HG02759 (cell line): ENCODE measurements around the gene ODAPH.
"Not testable (repeated sequence)": the region's sequence is repeated elsewhere in the genome, so short reads cannot be mapped to it uniquely, and the experiment has no call there.

Experiments used
- ATAC-seq: cut with Tn5 transposase; IDR thresholded peaks from one replicate; pipeline ENCODE4 v1.9.1; 2021; ENCODE audit warnings: mild to moderate bottlenecking, moderate library complexity; ENCODE audit not compliant: unreplicated experiment

Gene ODAPH, protein sequence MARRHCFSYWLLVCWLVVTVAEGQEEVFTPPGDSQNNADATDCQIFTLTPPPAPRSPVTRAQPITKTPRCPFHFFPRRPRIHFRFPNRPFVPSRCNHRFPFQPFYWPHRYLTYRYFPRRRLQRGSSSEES

DNA sequence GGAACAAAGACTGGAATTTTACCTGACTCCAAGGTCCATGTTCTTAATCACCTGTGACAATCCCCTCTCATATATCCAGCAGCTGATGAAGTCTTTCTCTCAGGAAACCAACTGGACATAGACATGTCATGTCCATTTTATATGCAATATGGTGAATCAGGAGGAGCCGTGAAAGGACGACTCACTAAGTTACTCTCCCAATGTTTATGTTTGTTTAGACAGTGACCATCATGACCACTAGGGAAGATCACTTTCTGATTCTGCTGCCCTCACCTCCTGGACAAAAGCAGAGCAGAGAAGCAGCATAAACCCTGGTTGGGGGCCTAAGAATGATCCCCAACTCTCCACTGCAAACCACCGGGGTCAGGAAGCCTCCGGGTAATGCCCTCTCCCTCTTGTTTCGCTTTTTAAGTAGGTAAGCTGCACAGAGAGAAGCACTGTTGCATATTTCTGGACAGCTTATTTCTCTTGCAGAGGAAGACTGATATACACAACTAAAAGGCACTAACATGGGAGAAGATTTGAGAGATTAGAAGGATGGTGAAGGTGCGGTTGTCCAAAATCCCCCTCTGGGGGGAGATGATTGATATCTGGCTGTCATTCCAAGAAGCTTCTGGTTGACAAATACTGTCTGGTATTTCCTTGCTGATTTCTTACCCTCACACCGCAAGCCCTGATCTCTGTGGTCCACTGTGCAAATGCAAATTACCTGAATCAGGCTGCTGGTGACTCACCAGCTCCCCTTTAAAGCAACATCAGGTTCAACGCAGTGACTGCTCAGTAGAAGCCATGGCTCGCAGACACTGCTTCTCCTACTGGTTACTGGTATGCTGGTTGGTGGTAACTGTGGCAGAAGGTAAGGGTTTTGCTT is at the start of gene ODAPH:
Gene ODAPH, plus strand, starts transcription at position 773 of the 871 bp plus-strand sequence. Its CDS starts 17 bp downstream, at position 790.
- peak; percentile 94 for ATAC-seq

DNA sequence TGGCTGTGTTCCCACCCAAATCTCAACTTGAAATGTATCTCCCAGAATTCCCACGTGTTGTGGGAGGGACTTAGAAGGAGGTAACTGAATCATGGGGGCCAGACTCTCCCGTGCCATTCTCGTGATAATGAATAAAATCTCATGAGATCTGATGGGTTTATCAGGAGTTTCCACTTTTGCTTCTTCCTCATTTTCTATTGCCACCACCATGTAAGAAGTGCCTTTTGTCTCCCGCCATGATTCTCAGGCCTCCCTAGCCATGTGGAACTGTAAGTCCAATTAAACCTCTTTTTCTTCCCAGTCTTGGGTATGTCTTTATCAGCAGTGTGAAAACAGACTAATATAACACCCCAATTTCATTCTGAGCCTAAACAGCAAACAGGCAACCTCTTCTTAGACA is 46.3 kb upstream of the ODAPH start:
- not testable (repeated sequence) for ATAC-seq

DNA sequence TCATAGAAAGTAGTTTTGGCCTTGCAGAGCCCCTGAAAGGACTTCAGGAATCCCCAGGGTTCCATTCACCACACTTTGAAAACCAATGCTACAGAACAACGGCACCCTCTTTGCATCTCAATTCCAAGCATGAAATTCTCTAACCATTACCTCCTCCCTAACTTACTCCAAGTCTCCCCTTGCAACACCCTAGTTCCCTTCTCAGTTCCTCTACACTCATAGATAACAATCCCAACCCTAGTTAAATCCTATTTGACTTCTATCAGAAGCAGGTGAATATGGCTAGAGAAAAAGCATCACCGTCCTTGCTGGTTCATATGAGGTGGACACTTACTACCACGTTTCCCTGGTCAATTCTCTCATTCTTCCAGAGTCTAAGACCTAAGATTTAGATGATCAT is 44.0 kb upstream of the ODAPH start:
- ATAC-seq: no peak

DNA sequence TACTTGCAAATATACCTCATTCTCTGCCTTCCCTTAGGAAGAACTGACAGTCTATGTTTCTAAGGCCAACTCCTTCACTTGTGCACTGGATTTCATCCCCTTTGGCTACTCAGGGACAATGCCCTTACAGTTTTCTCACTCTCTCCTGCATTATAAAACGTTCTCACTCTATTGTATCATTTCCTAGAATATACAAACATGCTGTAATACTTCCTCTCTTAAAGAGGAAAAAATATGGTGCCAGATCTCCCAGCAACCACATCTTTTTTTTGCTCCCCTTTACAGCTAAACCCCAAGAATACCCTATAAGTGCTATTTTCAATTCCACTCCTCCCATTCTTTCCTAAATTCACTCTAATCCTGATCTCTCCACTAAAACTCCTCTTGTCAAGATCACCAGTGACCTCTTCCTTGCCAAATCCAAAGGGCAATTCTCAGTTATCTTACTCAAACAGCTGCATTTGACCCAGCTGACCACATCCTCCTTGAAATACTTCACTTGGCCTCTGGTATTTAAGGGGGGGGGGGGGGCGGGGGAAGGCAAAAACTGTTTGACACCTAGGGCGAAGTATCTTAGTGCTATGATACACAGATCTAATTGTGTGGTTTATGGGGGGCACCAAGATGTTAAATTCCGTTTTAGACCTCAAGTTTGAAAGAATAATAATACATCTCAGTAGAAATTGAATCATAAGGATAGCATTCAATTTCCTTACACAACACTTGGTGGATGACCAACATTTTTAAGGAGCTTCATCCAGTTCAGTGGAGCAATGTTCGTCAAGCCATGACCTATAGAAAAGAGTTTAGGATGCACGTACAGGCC is 43.3 kb upstream of the ODAPH start:
- ATAC-seq: no peak

DNA sequence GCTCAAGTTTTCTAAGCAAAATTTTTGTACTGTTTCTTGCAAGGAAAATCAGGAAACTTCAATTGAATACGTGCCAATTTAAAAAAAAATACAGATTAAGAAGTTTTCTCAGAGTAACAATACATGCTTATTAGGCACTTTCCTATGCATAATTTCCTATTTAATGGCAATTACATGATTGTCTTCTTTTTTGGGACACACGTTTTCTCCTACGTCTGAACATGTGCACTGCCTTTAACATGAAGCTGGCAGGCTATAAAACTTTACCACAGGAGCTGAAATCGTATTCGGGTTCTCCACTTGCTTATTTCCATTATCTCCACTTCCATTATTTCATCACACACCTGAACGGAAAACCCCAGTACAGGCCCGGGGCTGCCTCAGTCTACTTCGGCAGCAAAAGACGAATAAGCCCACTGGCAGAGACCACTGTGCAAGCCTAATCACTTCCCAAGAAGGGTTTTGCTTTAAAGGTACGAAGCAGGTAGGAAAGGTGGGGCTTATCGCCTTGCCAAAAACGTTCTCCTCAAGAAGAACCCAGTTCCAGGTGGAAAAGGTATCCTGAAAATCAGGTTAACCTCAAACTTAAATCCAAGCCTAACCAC is 42.2 kb upstream of the ODAPH start:
- ATAC-seq: no peak

DNA sequence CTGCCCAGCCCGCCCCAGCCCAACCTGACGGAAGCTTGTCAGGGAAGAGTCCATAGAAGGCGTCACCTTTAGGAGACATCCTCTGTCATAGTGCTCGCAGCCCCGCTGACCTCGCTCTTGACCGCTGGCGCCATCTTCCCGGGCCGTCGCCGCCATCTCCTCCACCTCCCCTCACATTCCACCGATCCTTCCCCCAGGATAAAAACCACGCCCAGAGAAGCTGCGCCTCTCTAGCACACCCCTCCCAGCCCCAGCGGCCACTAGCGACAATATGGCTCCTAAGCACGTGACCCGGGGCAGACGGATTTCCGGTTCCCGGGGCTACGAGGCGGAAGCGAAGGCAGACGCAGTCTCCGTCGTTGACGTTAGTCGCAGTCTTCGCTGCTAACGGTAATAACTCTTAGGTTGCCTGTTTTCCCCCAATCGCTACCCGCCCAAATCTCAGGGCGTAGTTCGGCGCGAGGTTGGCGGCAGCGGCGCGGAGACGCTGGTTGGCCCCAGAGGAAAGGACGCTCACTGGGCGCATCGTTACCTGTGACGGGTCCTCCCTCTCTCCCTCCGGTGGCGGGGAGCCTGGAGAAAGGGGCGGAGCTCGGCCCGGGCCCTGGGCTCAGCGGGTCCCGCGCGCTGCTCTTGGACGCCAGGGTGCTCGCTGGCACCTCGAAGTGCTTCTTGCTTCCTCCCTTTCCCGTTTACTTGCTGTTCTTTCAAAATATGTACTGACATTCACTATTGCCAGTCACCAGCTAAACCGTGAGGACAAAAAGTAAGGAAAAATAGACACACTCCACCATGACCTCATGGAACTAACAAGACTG is 41.5 kb upstream of the ODAPH start, which contains the start of the genes RCHY1 and THAP6:
Gene RCHY1, minus strand, starts transcription at position 273 of the 818 bp plus-strand sequence. Its CDS starts 117 bp downstream, at position 156.
Gene THAP6, plus strand, starts transcription at position 343 of the 818 bp plus-strand sequence. CDS start 980 bp downstream, outside the sequence.
- peak; percentile 94 for ATAC-seq

DNA sequence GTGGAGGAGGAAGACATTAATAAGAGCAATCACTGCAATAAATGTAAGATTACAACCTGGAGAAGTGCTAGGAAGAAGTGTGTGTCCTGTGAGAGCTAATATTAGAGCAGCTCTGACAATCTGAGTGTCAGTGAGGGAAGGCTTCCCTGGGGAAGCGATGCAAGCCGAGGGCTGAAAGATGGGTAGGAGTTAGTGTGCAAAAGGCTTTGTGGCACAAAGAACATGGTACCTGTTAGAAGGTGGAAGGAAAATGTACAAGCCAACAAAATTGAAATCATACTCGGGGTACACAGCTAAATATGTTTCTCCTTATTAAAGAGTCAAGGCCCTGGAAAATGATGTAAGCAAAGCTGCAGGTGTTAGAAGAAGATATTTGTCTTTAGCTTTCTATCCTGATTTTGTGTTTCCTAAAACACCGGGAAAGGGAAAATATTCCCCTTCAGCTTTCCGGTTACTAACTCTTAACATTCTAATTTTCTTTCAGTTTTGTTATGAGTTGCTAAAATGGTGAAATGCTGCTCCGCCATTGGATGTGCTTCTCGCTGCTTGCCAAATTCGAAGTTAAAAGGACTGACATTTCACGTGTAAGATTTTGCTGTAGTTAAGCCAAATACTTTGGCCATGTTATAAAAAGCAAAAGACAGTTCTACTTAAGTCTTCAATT is 40.8 kb upstream of the ODAPH start:
- peak; percentile 2 for ATAC-seq

DNA sequence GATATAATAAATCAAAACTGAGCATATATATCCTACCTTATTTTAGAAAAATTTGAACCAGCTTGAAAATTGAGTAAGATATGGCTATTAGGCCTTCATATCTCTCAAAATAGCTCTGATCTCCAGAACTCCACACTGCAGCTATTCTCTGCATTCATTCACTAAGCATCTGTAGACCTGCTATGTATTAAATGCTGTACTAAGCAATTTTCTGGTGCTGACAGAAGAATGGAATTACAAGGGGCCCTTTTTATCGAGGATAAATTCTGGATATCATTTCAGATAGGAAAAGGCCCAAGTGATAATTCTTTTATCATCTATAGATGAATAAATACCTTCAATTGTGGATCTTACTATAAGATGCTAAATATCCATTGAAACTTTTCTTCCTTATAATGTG is 39.7 kb upstream of the ODAPH start:
- ATAC-seq: no peak

DNA sequence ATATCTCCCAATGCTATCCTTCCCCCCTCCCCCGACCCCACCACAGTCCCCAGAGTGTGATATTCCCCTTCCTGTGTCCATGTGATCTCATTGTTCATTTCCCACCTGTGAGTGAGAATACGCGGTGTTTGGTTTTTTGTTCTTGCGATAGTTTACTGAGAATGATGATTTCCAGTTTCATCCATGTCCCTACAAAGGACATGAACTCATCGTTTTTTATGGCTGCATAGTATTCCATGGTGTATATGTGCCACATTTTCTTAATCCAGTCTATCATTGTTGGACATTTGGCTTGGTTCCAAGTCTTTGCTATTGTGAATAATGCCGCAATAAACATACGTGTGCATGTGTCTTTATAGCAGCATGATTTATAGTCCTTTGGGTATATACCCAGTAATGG is 36.4 kb upstream of the ODAPH start:
- ATAC-seq: not testable (repeated sequence)

DNA sequence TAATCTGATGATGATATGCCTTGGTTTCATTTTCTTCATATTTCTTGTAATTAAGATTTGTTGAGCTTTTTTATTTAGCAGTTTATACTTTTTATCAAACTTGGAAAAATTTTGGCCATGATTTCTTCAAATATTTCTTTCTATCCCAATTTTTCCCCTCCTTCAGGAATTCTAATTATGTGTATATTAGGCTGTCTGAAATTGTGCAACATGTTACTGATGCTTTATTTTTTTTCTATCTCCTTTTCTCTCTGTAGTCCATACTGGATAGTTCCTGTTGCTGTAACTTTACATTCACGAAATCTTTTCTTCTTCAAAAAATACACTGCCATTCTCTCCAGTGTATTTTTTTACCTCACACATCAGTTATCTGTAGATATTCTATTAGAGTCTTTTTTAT is 30.8 kb upstream of the ODAPH start:
- ATAC-seq: no peak

DNA sequence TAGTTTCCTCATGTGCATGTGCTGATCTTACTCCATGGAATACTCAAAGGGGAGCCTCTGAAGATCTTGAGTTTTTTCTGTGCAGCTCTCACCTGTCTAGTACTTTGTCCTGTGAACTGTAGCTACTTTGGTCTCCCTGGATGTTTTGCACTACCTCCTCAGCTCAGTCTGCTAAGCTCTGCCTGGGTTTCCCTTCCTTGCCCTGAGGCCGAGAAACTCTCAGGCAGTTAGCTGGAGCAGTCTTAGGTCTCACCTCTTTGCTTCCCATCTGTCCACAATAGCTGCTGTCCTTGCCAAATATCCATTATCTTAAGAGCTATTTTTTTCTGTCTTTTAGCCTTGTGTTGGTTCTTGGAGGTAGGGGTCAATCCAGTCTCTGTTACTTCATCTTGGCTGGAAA is 30.0 kb upstream of the ODAPH start:
- ATAC-seq: no peak

DNA sequence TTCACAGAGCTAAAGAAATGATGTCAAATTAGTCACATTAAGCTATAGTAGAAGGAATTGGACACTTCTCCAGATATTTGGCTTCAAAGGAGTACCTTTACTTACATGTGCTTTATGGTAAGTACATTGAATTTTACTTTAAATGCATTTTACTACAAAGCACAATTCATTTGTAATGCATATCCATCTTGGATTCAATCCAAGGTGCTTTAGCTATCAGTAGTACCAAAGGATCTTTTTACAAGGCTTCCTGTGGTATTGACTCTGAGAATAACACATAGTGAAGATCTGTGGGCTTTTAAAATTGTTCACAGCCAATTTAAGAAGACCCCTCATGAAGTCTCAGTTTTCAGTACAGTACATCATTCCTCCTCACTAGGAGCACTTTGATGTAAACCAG is 28.4 kb upstream of the ODAPH start:
- no peak for ATAC-seq

DNA sequence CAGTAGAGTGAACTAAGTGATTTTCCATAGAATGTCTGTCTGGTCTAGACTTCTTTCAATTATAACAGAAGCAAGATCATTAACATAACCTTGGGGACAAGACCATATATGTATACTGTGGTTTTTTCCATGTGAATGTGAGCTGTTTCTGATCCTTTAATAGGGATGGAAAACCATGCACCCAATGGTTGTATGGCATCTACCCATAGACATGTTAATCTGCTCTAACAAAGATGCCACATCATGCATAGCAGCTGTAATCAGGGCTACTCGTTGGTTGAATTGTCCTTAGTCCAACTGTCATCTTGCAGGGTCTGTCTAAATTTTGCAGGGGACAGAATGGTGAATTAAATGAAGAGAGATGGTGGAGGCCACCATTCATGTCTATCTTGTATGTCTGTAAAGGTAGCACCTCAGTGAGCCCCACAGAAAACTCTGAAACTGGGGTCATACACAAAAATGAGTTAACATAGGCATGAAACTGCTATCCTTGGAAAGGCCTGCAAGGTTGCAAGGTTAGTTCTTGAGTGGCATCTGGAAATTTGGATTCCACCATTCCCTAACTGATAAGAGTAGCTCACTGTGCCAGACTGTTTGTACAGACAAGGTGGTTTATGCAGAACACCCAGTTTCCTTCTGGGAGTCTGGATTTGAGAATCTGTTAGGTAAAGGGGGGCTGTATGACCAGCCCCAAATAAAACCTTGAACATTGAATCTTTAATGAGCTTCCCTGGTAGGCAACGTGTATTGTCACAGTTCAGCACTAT is 25.1 kb upstream of the ODAPH start:
- ATAC-seq: no peak

DNA sequence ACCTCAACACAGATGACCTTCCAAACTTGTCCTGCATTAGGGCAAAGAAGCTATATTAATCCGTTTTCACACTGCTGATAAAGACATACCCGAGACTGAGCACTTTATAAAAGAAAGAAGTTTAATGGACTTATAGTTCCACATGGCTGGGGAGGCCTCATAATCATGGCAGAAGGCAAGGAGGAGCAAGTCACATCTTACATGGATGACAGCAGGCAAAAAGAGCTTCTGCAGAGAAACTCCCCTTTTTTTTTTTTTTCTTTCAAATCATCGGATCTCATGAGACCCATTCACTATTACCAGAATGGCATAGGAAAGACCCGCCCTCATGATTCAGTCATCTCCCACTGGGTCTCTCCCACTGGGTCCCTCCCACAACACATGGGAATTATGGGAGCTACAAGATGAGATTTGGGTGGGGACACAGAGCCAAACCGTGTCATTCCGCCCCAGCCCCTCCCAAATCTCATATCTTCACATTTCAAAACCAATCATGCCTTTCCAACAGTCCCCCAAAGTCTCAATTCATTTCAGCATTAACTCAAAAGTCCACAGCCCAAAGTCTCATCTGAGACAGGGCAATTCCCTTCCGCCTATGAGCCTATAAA is 24.2 kb upstream of the ODAPH start:
- not testable (repeated sequence) for ATAC-seq

DNA sequence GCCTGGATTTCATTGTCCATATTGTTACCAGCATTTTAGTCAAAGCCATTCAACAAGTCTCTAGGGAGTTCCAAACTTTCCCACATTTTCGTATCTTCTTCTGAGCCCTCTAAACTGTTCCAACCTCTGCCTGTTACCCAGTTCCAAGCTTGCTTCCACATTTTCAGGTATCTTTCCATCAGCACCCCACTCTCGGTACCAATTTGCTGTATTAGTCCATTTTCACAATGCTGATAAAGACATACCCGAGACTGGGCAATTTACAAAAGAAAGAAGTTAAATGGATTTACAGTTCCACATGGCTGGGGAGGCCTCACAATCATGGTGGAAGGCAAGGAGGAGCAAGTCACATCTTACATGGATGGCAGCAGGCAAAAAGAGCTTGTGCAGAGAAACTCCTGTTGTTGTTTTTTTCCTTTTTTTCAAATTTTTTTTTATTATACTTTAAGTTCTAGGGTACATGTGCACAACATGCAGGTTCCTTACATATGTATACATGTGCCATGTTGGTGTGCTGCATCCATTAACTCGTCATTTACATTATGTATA is 22.5 kb upstream of the ODAPH start:
- not testable (repeated sequence) for ATAC-seq

DNA sequence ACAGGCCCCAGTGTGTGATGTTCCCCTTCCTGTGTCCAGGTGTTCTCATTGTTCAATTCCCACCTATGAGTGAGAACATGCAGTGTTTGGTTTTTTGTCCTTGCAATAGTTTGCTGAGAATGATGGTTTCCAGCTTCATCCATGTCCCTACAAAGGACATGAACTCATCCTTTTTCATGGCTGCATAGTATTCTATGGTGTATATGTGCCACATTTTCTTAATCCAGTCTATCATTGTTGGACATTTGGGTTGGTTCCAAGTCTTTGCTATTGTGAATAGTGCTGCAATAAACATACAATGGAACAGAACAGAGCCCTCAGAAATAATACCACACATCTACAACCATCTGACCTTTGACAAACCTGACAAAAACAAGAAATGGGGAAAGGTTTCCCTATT is 21.9 kb upstream of the ODAPH start:
- ATAC-seq: not testable (repeated sequence)

DNA sequence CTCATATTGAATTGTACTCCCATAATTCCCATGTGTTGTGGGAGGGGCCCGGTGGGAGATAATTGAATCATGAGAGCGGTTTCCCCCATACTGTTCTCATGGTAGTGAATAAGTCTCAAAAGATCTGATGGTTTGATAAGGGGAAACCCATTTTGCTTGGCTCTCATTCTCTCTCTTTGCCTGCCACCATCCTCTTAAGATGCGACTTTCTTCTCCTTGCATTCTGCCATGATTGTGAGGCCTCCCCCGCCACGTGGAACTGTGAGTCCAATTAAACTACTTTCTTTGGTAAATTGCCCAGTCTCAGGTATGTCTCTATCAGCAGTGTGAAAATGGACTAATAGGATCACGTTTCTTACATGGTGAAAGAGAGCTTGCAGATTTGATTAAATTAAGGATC is 18.6 kb upstream of the ODAPH start:
- not testable (repeated sequence) for ATAC-seq

DNA sequence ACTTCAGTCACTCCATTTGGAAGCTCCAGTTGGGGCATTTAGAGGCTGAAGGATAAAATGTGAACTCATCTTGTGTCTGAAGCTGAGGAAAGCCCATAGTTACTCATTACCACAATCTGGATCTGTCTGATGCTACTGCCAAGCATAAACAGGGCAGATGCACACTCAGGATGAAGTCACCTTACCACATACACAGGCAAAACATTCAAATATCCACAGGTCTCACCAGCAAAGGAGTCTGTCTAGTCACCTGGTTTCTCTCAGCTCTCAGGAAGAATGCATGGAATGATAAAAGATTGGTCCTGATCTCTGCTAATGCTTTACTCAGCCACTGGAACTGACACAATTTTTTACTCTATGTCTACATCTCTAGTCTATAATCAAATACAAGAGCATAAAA is 13.0 kb upstream of the ODAPH start:
- no peak for ATAC-seq
